ENCODE results near the gene TALDO1.

TALDO1 gene

GRCh38 chr11:788953-789940, 42.0 kb downstream of the TALDO1 start:
- DNase-seq = no peak

DNA sequence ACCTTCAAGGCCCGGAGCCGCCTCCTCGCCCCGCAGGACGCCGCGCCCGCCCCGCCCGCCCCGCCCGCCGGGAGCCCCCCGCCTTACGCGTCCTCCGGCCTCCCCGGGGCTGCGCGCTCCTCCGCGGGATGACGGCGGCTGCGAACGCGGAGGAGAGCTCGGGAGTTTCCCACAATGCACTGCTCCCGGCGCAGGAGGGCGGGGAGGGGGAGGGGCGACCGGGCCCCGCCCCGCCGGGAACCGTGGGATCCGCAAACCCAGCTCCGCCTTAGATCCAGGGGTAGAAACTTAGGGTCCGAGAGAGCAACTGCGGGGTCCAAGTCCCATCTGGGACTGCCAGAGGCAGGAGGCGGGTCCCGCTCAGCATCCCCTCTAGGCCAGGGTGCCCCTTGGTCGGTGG, 42.7 kb downstream of the TALDO1 start, which contains the start of gene CEND1:
Gene CEND1, minus strand, starts transcription at position 148 of the 400 bp plus-strand sequence. CDS start 1,514 bp downstream, outside the sequence.
- DNase-seq = peak; percentile 48

GRCh38 chr11:790721-791564, 43.7 kb downstream of the TALDO1 start:
- DNase-seq = no peak

GRCh38 chr11:791658-792534, 44.6 kb downstream of the TALDO1 start:
- DNase-seq = no peak

- DNase-seq = no peak
These were observed 45.2 kb downstream of the TALDO1 start for GRCh38 chr11:792535-792821.

DNA sequence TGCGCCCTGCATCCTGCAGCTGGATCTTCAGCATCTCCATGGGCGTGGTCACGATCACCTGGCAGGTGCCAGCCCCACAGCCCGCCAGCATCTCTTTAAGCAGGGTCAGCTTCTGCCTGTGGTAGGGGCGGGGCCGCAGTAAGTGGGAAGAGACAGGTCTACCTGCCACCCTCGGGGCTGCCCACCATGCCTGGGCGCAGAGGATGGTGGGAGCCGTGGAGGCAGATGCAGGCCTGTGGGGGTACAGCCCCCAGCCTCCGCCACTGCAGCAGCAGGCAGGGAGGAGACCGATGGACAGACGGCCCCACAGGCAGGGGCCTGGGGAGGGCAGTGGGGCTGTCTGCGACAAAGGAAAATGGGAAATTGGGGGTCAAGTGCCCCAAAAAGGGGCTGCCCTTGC, 45.6 kb downstream of the TALDO1 start:
- DNase-seq = no peak

- no peak for DNase-seq
These were observed 46.3 kb downstream of the TALDO1 start for GRCh38 chr11:793556-793955.

GRCh38 chr11:794013-794765, 46.9 kb downstream of the TALDO1 start:
- no peak for DNase-seq

- no peak for DNase-seq
These were observed 47.7 kb downstream of the TALDO1 start for GRCh38 chr11:794766-795633.

DNA sequence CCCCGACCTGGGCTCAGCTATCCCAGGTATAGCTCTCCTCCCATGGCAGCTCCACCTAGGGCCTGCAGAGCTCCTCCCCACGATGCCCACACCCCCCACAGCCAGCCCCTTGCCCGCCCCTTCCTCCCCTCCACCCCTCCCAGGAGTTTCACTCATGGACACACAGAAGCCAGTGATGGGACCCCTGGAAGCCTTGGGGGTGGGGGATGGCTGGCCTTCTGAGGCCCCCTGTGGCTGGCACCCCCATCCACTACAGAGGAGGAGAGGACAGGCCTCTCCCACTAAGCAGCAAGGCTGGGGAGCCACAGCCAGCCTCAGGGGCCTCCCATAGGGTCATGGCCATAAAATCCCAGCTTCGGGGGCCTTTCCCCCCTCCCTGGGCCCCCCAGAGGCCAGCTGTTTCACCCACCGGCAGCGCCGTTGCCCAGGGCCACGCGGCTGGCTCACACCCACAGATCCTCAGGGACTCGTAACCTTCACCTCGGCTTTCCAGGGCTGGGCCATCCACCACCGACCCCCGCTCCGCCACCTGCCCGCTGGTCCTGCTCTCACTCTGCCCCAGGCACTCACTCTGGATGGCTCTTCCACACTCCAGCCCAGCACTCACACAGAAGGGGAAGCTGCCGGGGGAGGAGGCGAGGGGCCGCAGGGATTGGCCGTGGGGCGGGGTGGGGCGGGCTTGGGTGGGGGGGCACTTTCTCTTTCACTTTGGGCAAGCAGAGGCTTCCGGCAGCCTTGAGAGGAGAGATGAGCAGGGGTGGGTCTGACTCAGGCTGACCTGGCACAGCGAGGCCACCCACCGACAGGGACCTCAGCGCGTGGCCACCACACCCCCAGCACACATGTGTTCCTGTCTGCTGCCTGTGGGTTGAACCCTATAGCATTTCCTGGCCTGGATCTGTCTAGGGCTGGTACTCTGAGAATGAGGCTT, 48.6 kb downstream of the TALDO1 start:
- DNase-seq = peak; percentile 91

GRCh38 chr11:796565-797295, 49.5 kb downstream of the TALDO1 start:
- no peak for DNase-seq

DNA sequence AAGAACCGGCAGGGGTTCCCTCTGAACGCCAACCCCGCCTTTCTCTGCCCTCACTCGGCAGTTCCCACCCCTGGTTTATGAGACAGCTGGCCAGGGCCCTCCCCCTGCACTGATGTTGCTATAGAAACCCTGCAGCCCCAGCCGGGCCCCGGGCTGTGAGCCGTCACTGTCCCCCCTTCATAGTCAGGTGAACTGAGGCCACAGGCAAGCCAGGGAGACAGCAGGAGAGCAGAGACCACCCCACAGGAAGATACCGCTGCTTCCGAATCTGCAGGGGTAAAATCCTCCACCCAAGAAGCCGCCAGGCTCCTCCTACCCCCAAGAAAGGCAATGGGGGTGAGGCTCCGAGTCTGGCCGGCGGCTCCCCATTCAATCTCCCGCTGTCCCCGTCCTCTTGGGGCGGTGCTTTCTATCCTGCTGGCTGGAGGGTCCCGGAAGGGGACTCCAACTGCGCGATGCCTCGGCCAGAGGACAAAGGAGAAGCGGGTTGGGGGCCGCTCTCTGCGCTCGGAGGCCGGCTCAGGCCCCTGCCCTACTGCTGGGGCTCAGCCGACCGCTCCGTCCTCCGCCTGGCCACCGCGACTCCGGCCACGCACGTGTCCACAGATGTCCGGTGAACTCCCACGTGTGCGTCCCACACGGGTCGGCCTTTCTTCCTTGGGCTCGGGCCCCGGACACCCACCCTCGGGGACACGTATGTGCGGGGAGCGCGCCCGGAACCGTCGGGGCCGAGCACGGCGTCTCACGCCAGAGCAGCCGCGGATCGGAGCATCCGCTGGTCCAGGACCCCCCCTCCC, 50.2 kb downstream of the TALDO1 start:
- DNase-seq = peak; percentile 75

DNA sequence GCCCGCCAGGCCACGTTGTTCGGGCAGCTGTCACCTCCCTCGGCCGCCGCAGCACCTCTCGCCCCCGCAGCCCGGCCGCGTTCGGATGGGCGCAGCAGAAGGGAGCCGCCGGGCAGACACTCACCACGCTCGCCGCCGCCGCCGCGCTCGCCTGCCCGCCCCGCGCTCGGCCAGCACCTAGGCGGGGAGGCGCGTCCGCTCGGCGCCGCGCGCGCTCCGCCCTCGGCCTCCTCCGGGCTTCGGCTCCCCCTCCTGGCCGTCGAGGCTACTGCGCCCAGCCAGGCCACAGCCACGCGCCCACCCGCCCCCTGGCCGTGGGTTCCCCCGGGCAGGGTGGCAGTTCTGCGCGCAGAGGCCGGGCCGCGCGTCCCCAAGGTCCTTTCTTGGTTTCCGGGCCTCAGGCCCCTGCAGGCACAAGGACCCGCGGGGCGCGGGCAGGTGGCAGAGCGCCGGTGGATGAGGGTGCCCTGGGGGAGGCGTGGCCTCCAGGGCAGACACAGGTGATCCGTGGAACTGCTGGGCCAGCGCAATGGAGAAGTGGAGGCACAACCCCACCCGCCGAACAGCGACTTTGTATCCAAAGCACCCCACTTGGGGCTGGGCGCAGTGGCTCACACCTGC, 50.9 kb downstream of the TALDO1 start, which contains the start of gene SLC25A22:
Gene SLC25A22, minus strand, starts transcription at position 189 of the 621 bp plus-strand sequence. CDS start 3,275 bp downstream, outside the sequence.
- peak; percentile 86 for DNase-seq

- DNase-seq = no peak
These were observed 52.5 kb downstream of the TALDO1 start for GRCh38 chr11:799641-800316.

GRCh38 chr11:800473-800872, 53.2 kb downstream of the TALDO1 start:
- DNase-seq = no peak

DNA sequence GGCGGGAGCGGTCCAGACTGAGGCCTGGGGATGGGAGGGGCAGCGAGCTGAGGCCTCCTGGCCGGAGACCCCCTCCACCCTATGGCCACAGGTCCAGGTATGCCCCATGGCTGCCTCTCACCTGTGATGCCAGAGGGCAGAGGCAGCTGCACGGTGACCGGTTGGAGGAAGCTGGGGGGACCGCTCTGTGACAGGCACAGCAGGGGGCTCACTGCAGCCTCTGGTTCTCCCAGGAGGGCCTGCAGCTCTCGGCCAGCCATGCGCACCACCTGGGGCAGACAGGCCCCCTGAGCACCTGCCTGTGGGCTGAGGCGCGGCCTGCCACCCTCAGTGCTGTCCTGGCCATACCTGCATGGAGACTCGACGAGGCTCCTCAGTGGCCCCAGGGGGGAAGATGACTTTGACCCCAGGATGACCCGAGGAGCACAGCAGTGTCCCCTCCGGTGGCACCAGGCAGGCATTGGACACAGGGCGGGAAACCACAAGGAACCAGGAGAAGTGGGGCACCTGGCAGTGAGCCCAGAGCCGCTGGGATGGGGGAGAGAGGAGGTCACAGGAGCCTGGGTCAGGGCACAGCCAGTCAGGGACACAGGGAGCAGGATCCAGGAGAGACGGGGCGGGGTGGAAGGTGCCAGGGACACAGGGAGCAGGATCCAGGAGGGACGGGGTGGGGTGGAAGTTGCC, 54.0 kb downstream of the TALDO1 start:
- DNase-seq = no peak
